GM21423 (cell line): ENCODE data around the gene PARD3.

Experiments
- ATAC-seq: cut with Tn5 transposase; IDR thresholded peaks from one replicate; pipeline ENCODE4 v1.9.1; 2021; ENCODE audit warnings: mild to moderate bottlenecking, moderate library complexity; ENCODE audit not compliant: unreplicated experiment

The PARD3 gene

GRCh38 chr10:34154383-34154900 is 660.7 kb downstream of the PARD3 start:
- no peak for ATAC-seq

GRCh38 chr10:34153663-34154382 is 661.3 kb downstream of the PARD3 start:
- ATAC-seq, result no peak

- no peak for ATAC-seq
Measured at GRCh38 chr10:34152434-34152833, 662.7 kb downstream of the PARD3 start.

- no peak for ATAC-seq
Measured at GRCh38 chr10:34151931-34152330, 663.2 kb downstream of the PARD3 start.

- ATAC-seq, result no peak
Measured at GRCh38 chr10:34151481-34151880, 663.6 kb downstream of the PARD3 start.

GRCh38 chr10:34150103-34150502 is 665.0 kb downstream of the PARD3 start:
- no peak for ATAC-seq

- no peak for ATAC-seq
Measured at GRCh38 chr10:34148305-34148657, 666.8 kb downstream of the PARD3 start.

GRCh38 chr10:34147641-34148304 is 667.3 kb downstream of the PARD3 start:
- ATAC-seq, result no peak

GRCh38 chr10:34145715-34146114 is 669.4 kb downstream of the PARD3 start:
- no peak for ATAC-seq

GRCh38 chr10:34143466-34143865 is 671.6 kb downstream of the PARD3 start:
- no peak for ATAC-seq

- no peak for ATAC-seq
Measured at GRCh38 chr10:34141032-34141680, 673.9 kb downstream of the PARD3 start.

- ATAC-seq, result no peak
Measured at GRCh38 chr10:34139559-34139958, 675.5 kb downstream of the PARD3 start.

- ATAC-seq, result no peak
Measured at GRCh38 chr10:34137955-34138354, 677.1 kb downstream of the PARD3 start.

GRCh38 chr10:34137201-34137600 is 677.9 kb downstream of the PARD3 start:
- no peak for ATAC-seq

GRCh38 chr10:34135515-34135914 is 679.6 kb downstream of the PARD3 start:
- peak; percentile 90 for ATAC-seq

GRCh38 chr10:34134602-34135001 is 680.5 kb downstream of the PARD3 start:
- ATAC-seq, result no peak

- no peak for ATAC-seq
Measured at GRCh38 chr10:34133406-34133805, 681.7 kb downstream of the PARD3 start.

- no peak for ATAC-seq
Measured at GRCh38 chr10:34131152-34131551, 683.9 kb downstream of the PARD3 start.

- no peak for ATAC-seq
Measured at GRCh38 chr10:34127676-34128075, 687.4 kb downstream of the PARD3 start.

- no peak for ATAC-seq
Measured at GRCh38 chr10:34126371-34127151, 688.5 kb downstream of the PARD3 start.

- ATAC-seq, result no peak
Measured at GRCh38 chr10:34125702-34126101, 689.4 kb downstream of the PARD3 start.
